ENCODE results near the gene ZNF536. TPM values are rescaled to one million over a fixed set of nuclear protein-coding genes. Genes with fewer than 3 reads are reported as not detected.
"Not testable (repeated sequence)": the region's sequence is repeated elsewhere in the genome, so short reads cannot be mapped to it uniquely, and the experiment has no call there.

The ZNF536 gene
- polyA plus RNA-seq, 1 donor = 5.3 TPM

DNA sequence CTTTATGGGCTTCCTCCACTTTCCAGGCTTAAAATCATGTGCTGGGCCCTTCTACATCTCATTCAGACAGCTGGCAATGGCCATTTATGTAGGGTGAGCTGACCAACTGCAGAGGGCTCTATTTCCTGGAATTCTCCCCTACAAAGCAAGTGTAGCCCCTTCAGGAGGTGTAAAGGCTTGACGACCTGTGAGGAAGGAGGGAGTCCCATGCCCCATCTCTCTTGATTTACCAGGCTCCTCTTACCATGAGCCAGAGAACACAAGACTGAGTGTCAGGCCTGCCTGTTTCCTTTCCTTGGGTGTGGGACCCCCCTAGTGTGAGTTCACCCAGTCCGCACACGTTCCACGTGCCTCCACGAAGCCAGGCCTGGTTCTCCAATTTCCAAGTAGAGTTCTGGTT is 16.6 kb downstream of the ZNF536 start:
- H3K4me3 ChIP-seq (ENCODE audit: low read length) = no peak overlapping the region
- no peaks in the 10 kb centered on the region for H3K36me3 ChIP-seq (ENCODE audit: control insufficient read depth, insufficient read depth, low read length)
- H3K27me3 ChIP-seq (ENCODE audit: control insufficient read depth, insufficient read depth, low read length) = no peaks in the 10 kb centered on the region
- H3K27ac ChIP-seq (ENCODE audit: low read length) = no peak overlapping the region
- WGBS (ENCODE audit: insufficient coverage, low lambda C conversion rate) = no CpG with 5 or more reads among the region's 5 CpGs
- no peak for DNase-seq
- H3K4me1 ChIP-seq (ENCODE audit: control insufficient read depth, insufficient read depth, low read length) = no peaks in the 10 kb centered on the region
- H3K9me3 ChIP-seq (ENCODE audit: control insufficient read depth, low read depth, low read length) = no peaks in the 10 kb centered on the region

DNA sequence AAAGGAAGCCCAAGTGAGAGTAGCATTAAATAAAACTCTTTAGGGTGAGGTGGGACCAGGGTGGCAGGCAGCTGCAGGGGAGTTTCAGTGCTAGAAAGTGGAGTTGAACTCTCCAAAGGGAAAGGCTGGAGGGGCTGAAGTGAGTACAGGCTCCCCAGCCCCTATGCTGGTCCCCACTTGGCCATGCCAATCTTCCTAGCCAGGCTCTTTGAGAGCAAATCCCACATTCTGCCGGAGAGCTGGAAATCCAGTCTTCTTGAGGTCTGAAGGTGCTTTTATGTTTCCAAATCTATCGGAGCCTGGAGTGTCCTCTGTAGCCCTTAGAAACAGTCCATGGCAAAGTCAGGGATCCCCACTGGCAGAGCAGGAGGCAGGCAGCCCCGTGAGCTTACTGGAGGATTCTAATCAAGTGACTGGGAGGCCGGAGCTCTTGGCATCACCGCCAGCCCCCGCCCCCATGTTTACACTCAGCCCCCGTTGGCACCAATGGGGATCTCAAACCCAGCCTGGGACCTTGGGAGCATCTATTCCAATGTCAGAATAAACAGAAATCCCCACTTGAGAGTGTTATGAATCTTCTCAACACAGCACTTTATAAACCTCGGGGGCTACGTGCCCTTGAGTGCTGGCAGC is 18.3 kb downstream of the ZNF536 start:
- Histone ChIP-seq H3K9me3 (ENCODE audit: control insufficient read depth, low read depth, low read length) (no peaks in the 10 kb centered on the region), H3K36me3 (ENCODE audit: control insufficient read depth, insufficient read depth, low read length) (no peaks in the 10 kb centered on the region), H3K4me3 (ENCODE audit: low read length) (no peak overlapping the region), H3K4me1 (ENCODE audit: control insufficient read depth, insufficient read depth, low read length) (no peaks in the 10 kb centered on the region), H3K27ac (ENCODE audit: low read length) (no peak overlapping the region), H3K27me3 (ENCODE audit: control insufficient read depth, insufficient read depth, low read length) (no peaks in the 10 kb centered on the region)
- DNase-seq = no peak
- WGBS (ENCODE audit: insufficient coverage, low lambda C conversion rate) = no CpG with 5 or more reads among the region's 9 CpGs

DNA sequence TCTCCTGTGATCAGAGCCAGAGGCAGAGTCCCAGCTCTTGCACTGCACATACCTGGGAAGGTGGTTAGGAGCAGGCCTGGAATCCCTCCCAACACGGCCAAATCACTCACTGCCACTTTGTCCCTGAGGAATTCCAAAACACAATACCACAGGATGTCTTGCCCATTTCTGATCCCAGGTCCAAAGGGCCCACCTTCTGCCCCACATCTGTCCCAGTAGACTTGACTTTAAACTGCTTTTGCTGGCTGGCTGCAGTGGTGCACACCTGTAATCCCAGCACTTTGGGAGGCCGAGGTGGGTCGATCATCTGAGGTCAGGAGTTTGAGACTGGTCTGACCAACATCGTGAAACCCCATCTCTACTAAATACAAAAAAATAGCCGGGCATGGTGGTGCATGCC is 18.9 kb downstream of the ZNF536 start:
- DNase-seq = no peak
- Histone ChIP-seq H3K9me3 (ENCODE audit: control insufficient read depth, low read depth, low read length) (no peaks in the 10 kb centered on the region), H3K4me1 (ENCODE audit: control insufficient read depth, insufficient read depth, low read length) (no peaks in the 10 kb centered on the region), H3K27me3 (ENCODE audit: control insufficient read depth, insufficient read depth, low read length) (no peaks in the 10 kb centered on the region), H3K36me3 (ENCODE audit: control insufficient read depth, insufficient read depth, low read length) (no peaks in the 10 kb centered on the region), H3K4me3 (ENCODE audit: low read length) (no peak overlapping the region), H3K27ac (ENCODE audit: low read length) (no peak overlapping the region)
- no CpG with 5 or more reads among the region's 5 CpGs for WGBS (ENCODE audit: insufficient coverage, low lambda C conversion rate)

DNA sequence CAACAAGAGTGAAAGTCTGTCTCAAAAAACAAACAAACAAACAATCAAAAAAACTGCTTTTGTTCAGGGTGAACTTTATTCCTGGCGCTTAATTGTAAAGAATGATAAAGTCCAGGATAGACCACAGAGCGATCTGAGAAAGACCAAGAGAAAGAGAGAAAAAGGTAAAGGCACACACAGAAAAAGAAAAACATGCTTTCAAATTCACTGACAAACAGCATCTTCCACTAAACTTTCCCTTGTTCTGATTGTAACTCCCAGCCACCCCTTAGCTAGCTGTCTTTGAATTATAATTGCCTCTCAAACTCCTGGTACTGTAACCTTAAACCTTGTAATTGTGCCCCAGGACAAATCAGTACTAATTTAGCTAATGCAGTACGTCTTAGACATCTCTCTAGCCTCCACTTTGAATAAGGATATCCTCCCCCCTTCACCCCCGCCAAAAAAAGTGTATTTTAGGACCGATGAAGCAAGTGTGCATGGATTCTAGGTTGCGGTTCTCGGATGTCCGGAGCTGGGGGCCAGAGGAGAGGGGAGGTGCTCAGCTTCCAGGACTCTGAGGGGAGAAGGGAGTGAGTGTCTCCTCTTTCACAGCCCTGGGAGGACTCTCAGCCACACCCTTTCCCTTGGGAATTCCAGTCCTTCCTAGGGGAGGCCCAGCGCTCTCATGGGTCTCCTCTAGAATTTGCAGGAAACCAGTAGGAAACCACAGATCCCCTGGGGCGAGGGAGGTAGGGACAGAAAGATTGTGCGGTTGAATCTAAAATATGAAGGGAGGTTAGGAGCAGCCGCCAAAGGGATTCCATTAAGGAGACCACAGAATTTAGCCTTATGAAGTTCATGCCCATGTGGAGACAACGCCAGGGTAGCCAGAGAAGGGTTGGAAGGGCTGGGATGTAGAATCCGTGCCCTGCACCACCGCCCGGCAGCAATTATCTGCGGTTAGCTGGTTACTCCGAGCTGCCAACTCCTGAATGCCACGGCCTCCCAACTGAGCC is 19.7 kb downstream of the ZNF536 start:
- Histone ChIP-seq H3K4me1 (ENCODE audit: control insufficient read depth, insufficient read depth, low read length) (no peaks in the 10 kb centered on the region), H3K27me3 (ENCODE audit: control insufficient read depth, insufficient read depth, low read length) (no peaks in the 10 kb centered on the region), H3K4me3 (ENCODE audit: low read length) (no peak overlapping the region), H3K36me3 (ENCODE audit: control insufficient read depth, insufficient read depth, low read length) (no peaks in the 10 kb centered on the region), H3K27ac (ENCODE audit: low read length) (no peak overlapping the region), H3K9me3 (ENCODE audit: control insufficient read depth, low read depth, low read length) (no peaks in the 10 kb centered on the region)
- DNase-seq = no peak
- WGBS (ENCODE audit: insufficient coverage, low lambda C conversion rate) = 86% methylated on average over 2 of the region's 19 CpGs

DNA sequence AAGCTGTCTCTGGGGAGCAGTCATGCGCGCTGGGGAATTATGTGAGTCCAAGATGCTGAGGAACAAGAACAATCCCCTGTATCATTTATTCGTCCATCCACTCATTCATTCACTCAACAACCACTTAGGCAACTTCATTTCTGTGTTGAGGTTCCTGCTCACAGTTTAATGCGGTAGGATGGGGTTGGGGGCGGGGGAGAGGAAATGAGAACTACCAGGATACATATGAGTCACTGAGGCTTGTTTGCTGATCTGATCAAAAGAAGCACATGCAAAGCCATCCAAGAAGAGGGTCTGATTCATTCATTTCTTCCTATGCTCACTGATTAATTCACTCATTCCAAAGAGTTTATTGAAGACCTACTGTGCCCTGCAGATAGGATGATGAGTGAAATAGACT is 20.9 kb downstream of the ZNF536 start:
- no peak overlapping the region for H3K27ac ChIP-seq (ENCODE audit: low read length)
- DNase-seq = no peak
- no peaks in the 10 kb centered on the region for H3K27me3 ChIP-seq (ENCODE audit: control insufficient read depth, insufficient read depth, low read length)
- 60% methylated on average over 2 of the region's 5 CpGs for WGBS (ENCODE audit: insufficient coverage, low lambda C conversion rate)
- H3K4me3 ChIP-seq (ENCODE audit: low read length) = no peak overlapping the region
- no peaks in the 10 kb centered on the region for H3K4me1 ChIP-seq (ENCODE audit: control insufficient read depth, insufficient read depth, low read length)
- no peaks in the 10 kb centered on the region for H3K9me3 ChIP-seq (ENCODE audit: control insufficient read depth, low read depth, low read length)
- H3K36me3 ChIP-seq (ENCODE audit: control insufficient read depth, insufficient read depth, low read length) = no peaks in the 10 kb centered on the region

DNA sequence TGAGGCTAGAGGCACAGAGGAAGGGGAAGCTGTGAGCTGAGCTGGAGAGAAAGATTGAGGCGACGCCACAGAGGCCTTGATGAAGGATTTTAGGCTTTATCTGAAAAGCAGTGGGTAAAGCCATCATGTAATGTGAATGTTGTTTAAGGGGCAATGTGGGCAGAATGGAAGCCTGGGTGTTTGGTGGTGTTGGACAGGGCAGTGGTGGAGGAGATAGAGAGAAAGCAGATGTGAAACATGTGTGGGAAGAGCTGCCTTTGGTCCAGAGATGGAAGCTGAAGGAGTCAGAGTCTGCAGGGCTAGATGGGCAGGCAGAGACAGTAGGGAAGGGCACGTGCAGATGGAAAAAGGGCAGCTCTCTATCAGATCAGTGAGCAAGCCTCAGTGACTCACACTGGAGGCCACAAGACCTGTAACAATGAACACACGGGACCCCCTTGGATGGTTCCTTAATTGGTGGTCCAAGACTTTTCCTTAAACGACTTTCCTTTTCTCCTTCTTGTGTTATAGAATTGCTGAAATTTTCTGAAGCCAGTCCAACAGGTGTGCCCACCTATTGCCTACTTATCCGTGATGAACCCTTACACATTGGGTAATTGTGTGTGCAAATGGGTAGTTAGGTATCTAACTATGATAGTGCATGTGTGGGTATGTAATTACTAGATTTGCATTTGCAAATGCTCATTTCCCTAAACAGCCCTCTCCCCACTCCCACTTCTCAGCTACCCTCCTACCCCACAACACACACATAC is 21.7 kb downstream of the ZNF536 start:
- H3K27me3 ChIP-seq (ENCODE audit: control insufficient read depth, insufficient read depth, low read length) = no peaks in the 10 kb centered on the region
- no peaks in the 10 kb centered on the region for H3K4me1 ChIP-seq (ENCODE audit: control insufficient read depth, insufficient read depth, low read length)
- H3K27ac ChIP-seq (ENCODE audit: low read length) = no peak overlapping the region
- H3K9me3 ChIP-seq (ENCODE audit: control insufficient read depth, low read depth, low read length) = no peaks in the 10 kb centered on the region
- no peak for DNase-seq
- H3K36me3 ChIP-seq (ENCODE audit: control insufficient read depth, insufficient read depth, low read length) = no peaks in the 10 kb centered on the region
- WGBS (ENCODE audit: insufficient coverage, low lambda C conversion rate) = 77% methylated on average over 4 of the region's 6 CpGs
- no peak overlapping the region for H3K4me3 ChIP-seq (ENCODE audit: low read length)

DNA sequence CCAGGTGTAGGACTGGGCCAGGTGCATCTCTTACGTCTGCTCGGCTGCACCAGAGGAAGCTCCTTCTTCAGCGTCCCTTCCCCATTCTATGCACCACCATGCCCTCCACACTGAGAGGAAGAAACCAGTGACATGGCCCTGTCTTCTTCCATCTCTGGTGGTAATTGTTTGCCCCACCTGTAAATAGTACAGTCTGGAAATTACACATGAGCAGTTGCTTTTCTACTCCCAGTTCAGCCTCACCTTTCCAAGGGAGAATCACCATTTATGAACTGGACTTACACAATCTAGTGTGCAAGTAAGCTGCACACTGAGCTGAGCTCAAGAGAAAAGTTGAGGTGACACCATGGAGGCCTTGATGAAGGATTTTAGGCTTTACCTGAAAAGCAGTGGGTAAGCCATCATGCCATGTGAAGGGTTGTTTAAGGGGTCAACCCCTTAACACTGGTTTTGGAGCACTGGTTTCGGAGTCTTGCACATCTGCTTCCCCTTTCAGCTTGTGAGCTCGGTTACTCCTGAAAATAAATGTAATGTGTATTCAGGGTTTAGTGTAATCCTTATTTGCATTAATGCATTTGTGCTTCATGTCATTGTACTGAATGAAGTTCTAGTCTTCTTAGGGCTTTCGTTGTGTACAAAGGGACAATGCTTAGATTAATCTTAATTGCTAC is 22.4 kb downstream of the ZNF536 start:
- Histone ChIP-seq H3K27ac (ENCODE audit: low read length) (no peak overlapping the region), H3K27me3 (ENCODE audit: control insufficient read depth, insufficient read depth, low read length) (no peaks in the 10 kb centered on the region), H3K9me3 (ENCODE audit: control insufficient read depth, low read depth, low read length) (no peaks in the 10 kb centered on the region), H3K36me3 (ENCODE audit: control insufficient read depth, insufficient read depth, low read length) (no peaks in the 10 kb centered on the region), H3K4me1 (ENCODE audit: control insufficient read depth, insufficient read depth, low read length) (no peaks in the 10 kb centered on the region), H3K4me3 (ENCODE audit: low read length) (no peak overlapping the region)
- DNase-seq = no peak
- WGBS (ENCODE audit: insufficient coverage, low lambda C conversion rate) = 40% methylated on average over 1 of the region's 6 CpGs

DNA sequence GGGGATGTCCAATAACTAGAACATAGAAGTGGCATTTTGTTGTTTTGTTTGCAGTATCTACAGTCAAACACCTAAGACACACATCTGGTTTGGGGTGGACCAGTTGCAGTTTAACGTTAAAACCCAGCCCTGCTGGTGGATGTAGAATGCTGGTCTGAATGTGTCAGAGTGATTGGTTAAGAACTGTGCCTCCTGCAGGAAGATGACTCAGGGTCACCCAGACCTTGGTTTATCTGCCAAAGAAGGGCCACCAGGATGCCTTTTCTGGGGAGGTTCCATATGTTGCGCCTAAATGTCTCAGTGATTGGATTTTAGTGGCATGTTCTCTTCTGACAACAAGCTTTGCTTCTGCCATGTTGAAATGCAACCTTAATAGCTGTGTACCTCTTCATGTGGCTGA is 23.1 kb downstream of the ZNF536 start:
- Histone ChIP-seq H3K36me3 (ENCODE audit: control insufficient read depth, insufficient read depth, low read length) (no peaks in the 10 kb centered on the region), H3K4me3 (ENCODE audit: low read length) (no peak overlapping the region), H3K27me3 (ENCODE audit: control insufficient read depth, insufficient read depth, low read length) (no peaks in the 10 kb centered on the region), H3K4me1 (ENCODE audit: control insufficient read depth, insufficient read depth, low read length) (no peaks in the 10 kb centered on the region), H3K27ac (ENCODE audit: low read length) (no peak overlapping the region), H3K9me3 (ENCODE audit: control insufficient read depth, low read depth, low read length) (no peaks in the 10 kb centered on the region)
- DNase-seq = no peak
- no CpG with 5 or more reads among the region's 2 CpGs for WGBS (ENCODE audit: insufficient coverage, low lambda C conversion rate)

DNA sequence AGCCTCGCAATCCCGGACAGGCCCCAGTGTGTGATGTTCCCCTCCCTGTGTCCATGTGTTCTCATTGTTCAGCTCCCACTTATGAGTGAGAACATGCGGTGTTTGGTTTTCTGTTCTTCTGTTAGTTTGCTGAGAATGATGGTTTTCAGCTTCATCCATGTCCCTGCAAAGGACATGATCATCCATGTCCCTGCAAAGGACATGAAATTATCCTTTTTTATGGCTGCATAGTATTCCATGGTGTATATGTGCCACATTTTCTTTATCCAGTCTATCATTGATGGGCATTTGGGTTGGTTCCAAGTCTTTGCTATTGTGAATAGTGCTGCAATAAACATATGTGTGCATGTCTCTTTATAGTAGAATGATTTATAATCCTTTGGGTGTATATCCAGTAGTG is 26.4 kb downstream of the ZNF536 start:
- H3K9me3 ChIP-seq (ENCODE audit: control insufficient read depth, low read depth, low read length); DNase-seq; H3K4me3 ChIP-seq (ENCODE audit: low read length); H3K36me3 ChIP-seq (ENCODE audit: control insufficient read depth, insufficient read depth, low read length); H3K4me1 ChIP-seq (ENCODE audit: control insufficient read depth, insufficient read depth, low read length); H3K27me3 ChIP-seq (ENCODE audit: control insufficient read depth, insufficient read depth, low read length); H3K27ac ChIP-seq (ENCODE audit: low read length): not testable (repeated sequence)
- WGBS (ENCODE audit: insufficient coverage, low lambda C conversion rate) = no CpG with 5 or more reads among the region's 3 CpGs

DNA sequence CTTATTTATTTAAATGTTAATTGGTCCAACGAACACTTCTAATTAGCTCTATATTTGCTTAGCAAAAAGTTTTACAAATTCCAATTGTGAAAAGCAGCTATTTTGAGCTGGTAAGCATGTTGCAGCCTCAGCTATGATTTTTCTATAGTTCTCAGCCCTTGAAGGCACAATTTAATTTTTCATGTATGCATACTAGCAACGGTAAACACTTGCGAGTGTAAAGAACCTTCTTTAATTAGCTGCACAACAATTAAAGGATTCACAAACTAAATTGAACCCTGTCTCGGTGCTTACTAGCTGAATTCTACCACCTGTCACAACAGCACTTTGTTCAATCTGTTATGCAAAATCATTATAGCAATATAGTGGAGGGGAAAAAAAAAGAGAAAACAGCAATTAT is 29.8 kb downstream of the ZNF536 start:
- H3K4me1 ChIP-seq (ENCODE audit: control insufficient read depth, insufficient read depth, low read length) = no peaks in the 10 kb centered on the region
- no peaks in the 10 kb centered on the region for H3K36me3 ChIP-seq (ENCODE audit: control insufficient read depth, insufficient read depth, low read length)
- no peaks in the 10 kb centered on the region for H3K9me3 ChIP-seq (ENCODE audit: control insufficient read depth, low read depth, low read length)
- no peak overlapping the region for H3K27ac ChIP-seq (ENCODE audit: low read length)
- H3K4me3 ChIP-seq (ENCODE audit: low read length) = no peak overlapping the region
- no peaks in the 10 kb centered on the region for H3K27me3 ChIP-seq (ENCODE audit: control insufficient read depth, insufficient read depth, low read length)
- WGBS (ENCODE audit: insufficient coverage, low lambda C conversion rate) = 100% methylated on average over 2 of the region's 4 CpGs
- no peak for DNase-seq
